NCI-H2081 treated with DMSO at 0.1 percent for 48 hours (cell line): ENCODE measurements around the gene AATK.

ENCODE experiments used
- DNase-seq: peaks from one replicate; lab custom pipeline; 2025; lab: John Stamatoyannopoulos, UW

AATK gene

DNA sequence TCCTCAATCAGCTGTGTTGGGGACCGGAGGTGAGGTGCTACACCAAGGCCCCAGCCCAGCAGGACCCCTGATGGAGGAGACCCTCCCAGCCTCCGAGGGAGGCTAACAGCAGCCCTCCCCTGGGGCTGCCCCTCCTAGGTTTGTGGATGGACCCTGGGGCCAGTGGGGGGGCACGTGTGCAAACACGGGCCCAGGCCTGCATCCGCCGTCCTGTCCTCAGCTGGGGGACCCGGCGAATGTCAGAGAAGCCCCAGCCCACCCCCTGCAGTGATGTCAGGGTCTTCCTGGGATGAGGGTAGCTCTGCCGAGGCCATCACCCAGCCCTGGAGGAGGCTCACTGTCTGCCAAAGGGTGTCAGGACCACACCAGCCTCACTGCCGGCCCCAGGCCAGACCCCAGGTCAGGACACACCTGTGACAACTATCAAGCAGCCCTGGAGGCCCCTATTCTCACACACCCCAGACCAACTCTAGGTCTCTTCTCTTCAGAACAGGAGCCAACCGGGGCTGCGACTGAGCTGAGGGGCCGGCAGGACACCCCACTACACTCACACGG lies 30.0 kb upstream of the AATK start:
- DNase-seq: no peak

DNA sequence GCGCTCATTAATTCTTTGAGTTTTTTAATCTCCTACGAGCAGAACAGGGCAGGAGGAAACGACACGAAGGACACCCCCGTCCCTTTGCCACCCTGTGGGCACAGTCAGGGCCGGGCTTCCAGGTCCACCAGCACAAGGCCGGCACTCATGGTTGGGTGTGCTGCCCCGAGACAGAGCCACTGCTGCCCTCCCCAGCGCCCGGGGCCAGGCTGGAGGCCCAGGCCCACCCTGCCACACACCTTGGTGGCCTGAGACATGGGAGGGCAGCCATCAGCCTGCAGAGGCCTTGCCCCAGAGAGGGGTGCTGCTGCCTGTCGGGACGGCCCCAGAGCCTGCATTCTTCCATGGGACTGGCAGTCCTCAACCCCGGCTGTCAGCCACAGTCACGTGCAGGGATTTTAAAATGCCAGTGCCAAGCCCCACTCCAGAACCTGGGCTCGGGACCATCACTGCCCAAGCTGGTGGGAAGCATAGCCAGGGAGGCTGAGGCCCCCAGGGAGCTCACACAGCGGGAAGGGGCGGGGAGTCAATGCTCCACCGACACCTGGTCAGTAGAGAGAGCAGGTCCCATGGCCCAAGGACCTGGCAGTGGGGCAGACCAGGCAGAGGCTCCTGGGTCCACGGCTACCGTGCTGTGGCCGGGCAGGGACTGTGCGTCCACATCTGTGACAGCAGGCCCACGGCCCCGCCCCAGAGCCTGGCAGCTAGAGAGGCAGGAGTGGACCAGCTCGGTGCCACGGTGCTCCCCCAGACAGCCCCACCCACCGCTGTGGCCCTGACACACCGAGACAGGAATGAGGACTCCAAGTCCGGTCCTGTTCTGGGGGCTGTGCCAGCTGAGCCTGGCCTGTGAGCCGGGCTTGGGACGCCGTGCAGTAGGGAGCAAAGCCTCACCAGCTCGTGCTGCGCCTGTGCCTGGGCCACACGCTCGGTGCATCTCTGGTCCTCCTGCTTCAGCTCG lies 29.2 kb upstream of the AATK start:
- no peak for DNase-seq

DNA sequence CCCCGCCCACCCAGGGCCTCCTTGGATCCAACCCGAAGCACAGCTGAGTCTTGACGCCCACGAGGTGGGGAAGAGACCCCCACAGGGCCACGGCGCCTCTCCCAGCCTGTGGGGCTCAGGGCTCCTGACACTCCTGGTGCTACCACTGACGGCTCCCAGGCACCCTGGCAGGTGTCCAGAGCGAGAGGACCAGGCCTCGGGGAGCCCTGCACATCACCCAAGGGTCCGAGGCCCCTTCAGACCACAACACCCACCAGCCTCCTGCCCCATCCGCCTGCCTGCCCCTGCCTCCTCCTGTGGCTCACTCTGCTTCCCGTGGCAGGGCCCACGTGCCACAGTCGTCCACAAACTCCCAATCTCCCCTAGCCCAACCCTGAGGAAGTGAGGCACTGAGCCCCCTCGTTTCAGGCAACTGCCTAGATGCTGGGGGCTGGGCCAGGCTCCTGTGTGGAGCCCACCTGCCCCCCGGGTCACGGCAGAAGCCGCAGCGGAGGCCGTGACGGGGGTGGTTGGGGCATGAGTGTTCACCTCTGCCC lies 28.3 kb upstream of the AATK start:
- DNase-seq: no peak

DNA sequence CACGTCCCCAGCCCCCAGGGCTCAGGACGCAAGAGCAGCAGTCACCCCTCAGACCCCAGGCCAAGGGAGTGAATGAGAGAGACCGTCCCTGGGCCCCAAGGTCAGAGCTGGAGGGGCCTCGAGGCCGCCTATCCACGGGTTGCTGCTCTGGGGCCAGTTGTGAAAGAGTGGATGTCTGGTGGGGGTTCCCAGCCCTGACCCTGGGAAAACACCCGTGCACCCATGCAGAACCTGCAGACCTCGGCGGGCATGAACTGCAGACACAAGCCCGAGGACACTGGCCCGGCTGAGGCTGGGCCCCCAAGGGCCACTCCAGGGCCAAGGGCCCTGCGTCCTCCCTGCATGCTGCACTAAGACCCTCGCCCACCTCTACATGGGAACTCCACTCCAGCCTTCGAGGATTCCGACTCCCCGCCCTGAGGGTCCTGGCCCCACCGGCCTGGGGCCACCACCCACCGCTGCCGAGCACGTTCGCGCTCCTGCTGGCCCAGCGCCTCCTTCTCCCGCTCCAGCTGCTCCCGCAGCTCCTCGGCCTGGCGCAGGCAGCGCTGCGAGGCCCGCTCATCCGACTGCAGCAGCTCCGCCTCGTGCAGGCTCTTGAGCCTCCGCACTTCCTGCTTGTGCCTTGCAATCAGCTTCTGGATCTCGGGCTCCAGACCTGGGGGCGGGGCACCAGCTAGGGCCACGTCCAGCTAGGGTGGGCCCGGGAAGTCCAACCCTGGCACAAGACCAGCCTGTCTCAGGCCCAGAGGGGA lies 27.6 kb upstream of the AATK start:
- no peak for DNase-seq

DNA sequence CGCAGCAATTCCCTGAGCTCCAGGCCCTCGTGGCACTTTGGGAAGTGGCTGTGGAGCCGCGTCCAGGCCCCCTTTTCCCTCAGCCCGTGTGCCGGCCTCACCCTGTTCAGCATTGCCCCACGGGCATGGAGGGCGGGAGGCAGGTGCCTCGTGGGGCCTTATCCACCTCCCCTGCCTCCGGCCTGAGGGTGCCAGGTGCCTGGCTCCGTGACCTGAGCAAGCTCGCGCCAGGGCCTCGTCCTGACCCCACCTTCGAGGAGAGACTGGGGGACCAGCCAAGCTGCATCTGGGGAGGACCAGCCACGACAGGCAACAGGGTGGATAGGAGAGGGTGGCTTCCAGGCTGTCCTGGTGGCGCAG lies 27.0 kb upstream of the AATK start:
- DNase-seq: no peak

DNA sequence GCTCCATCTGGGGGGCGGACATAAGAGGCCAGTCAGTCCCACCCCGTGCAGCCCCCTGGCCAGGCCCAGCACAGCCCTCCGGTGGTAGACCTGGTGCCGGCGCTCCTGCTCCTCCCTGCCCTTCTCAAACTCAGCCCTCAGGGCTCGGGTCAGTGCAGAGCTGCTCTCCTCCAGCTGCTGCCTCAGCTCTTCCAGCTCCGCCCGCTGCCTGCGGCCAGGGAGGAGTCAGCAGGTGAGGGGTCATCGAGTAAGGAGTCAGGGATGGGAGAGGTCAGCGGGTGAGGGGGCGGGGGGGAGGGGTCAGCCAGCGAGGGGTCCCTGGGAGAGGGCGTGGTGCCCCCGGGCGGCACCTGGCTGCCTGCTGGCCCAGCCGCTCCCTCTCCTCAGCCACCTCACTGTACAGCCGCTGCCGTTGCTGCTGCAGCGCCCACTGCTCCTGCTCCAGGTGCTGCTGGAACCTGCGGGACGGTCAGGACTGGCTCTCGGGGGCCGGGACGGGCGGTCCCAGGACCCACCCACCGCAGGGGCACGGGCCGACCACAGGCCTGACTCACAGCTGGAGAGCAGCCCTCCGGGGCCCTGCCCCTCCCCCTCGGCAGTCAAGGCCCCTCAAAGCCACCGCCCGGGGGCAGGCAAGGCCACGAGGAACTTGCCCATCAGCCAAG lies 26.5 kb upstream of the AATK start:
- DNase-seq: no peak

DNA sequence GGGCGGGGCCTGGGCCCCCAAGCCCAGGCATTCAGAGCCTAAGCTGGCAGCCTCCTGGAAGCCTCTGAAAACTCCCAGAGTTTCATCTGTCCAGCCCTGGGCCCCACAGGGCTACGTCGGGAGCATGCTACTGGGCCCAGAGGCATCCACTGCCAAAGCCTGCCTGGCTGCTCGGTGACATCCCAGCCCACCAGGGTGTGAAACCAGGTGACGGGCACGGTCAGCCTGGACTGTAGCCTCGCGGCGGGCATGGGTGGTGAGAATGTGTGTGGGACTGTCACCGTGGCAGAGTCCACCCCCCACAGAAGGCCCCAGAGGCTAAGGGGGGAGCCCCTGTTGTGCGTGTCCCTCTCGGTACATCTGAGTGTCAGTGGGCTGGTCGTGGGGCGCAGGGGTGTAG lies 25.6 kb upstream of the AATK start:
- DNase-seq: no peak

DNA sequence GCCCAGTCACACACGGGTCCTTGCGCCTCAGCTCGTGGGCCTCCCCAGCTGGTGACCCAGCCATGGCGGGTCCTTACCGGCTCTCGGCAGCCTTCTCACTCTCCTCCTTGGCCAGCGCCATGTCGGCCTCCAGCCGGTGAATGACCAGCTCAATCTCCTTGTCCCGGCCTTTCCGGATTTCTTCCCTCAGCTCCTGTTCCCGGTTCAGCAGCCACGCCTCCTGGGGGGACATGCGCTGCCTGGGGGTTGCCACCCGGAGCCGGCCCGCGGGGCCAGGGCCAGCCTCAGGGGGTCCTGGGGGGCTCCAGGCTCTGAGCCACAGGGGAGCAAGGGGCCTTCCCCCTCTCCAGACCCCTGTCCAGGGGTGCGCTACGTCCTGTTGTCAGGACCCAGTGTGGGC lies 25.1 kb upstream of the AATK start:
- no peak for DNase-seq

- DNase-seq: no peak
Observed at GRCh38 chr17:81190591-81190990, 24.6 kb upstream of the AATK start.

DNA sequence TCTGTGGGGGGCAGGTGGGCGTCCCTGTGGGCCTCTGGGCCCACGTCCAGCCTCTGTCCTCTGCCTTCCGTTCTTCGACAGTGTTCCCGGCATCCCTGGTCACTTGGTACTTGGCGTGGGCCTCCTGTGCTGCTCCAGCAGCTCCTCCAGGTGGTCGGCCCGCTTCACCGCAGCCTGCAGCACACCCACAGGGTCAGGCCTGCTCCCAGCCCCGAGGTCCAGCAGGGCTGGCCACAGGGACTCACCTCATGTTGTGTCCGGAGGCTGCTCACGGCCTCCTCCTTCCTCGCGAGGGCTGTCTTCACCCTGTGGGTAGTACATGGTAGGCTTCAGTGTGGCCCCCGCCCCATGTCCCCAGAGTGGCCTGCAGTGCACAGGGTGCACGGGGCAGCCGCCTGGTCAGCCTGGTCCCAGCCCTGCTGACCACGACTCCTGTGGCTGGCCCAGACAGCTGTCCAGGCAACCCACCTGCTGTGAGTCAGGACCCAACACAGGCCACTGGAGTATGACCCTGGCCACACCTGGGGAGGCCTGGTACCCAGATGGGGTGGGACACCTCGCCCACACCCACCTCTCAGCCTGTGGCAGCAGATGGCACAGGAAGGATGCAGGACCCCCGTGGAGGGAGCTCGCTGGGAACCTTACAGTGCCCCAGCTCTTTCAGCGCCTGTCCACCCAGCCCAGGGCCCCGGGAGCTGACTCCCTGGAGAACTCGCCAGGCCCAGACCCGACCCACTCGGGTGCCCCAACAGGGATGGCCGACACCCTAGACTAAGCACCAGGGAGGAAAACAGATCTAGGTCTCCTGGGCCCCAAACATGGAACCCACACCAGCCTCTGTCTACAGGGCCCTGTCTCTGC lies 23.9 kb upstream of the AATK start:
- no peak for DNase-seq

- DNase-seq: no peak
Observed at GRCh38 chr17:81189016-81189415, 23.0 kb upstream of the AATK start.

DNA sequence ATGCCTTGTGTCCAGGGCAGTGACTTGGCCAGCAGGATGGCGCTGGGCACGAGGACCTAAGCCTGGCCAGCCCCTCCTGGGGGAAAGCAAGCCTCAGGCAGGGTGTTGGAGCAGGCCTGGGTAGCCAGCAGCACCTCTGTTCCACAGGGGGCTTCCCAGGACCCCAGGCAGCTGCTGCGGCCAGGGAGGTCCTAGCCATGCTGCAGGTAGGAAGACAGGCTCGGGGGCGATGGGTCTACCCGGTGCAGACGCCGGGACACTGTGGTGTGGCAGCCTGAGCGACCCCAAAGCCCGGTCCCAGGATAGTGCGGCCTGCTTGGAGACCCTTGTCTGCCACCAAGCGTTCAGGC lies 22.4 kb upstream of the AATK start:
- DNase-seq: no peak

- no peak for DNase-seq
Observed at GRCh38 chr17:81187586-81188490, 21.8 kb upstream of the AATK start.

DNA sequence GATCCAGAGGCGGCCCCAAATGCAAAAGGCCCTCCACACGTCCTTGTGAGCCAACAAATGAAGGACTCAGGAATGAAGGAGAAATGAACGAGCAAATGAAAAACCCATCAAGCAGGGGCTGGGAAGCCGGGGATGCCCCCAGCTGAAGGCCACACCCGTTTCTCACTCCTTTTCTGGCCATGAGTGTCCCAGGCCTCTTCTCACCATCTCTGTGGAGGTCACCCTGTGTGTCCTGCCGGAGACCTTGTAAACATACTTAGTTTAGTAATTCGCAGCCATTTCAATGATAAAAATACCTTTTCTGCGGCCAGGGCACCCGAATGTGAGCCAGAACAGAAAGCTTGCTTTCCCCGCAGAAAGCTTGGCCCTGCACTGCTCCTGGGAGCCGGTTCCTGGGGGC lies 21.1 kb upstream of the AATK start:
- DNase-seq: no peak

GRCh38 chr17:81186203-81186602 lies 20.2 kb upstream of the AATK start:
- no peak for DNase-seq

GRCh38 chr17:81184555-81184954 lies 18.5 kb upstream of the AATK start:
- DNase-seq: no peak

- DNase-seq: no peak
Observed at GRCh38 chr17:81183807-81184206, 17.8 kb upstream of the AATK start.

DNA sequence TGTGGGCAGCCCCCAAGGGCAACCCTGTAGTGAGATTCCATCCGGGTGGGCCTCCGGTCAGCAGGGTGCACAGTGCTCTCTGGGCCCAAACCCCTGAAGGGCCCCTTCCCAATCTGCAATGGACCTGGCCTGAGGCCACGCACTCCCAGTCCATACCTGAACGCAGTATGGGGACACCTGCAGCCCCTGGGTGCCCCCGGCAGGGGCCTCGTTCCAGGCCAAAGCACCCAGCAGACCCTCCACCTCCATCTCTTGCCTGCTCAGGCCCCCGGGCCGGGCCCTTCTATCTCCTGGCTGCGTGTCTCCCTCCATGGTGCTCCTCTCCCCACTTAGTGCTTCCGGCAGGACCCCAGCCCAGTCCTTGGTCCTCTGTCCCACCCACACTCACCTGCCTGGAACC lies 17.3 kb upstream of the AATK start:
- DNase-seq: no peak

GRCh38 chr17:81182596-81182995 lies 16.6 kb upstream of the AATK start:
- DNase-seq: no peak

- no peak for DNase-seq
Observed at GRCh38 chr17:81181811-81182185, 15.8 kb upstream of the AATK start.
